CD4-positive, alpha-beta T cell (primary cell): ENCODE data around the gene EDN3. TPM values are rescaled to one million over a fixed set of nuclear protein-coding genes. Genes with fewer than 3 reads are reported as not detected.

Experiments used
- ATAC-seq: fragments of 200-7000 bp; cut with Tn5 transposase; one replicate; pipeline ENCODE4 v1.10.0; 2022; ENCODE audit warnings: mild to moderate bottlenecking; ENCODE audit not compliant: poor library complexity
- CTCF ChIA-PET: fragments of 350-600 bp; sonication (Branson Sonifier 250); formaldehyde crosslinking; loops from one replicate; lab custom pipeline; 2021; ENCODE audit warnings: antibody characterized with exemption, inconsistent platforms; lab: Charles Lee
- POLR2A ChIA-PET: fragments of 350-600 bp; sonication (Branson Sonifier 250); formaldehyde crosslinking; loops from one replicate; lab custom pipeline; 2021; ENCODE audit warnings: antibody characterized with exemption, inconsistent platforms; lab: Charles Lee
- DNase-seq, 14 experiments: peaks; one replicate each; pipeline ENCODE4 v3.0.0-alpha.2; 2013 to 2020; ENCODE audit warnings: mixed read lengths in 2 of 14
- H3K27ac ChIP-seq, 2 donors: one replicate each; pipeline versions ENCODE4 v1.5.1 to v1.7.0; 2013; ENCODE audit warnings: low read length in 2 of 2, low read depth in 1 of 2, mild to moderate bottlenecking in 1 of 2
- H3K27me3 ChIP-seq, 2 experiments: 1 replicate in 1 of 2; 2 replicates in 1 of 2; pipeline versions ENCODE4 v1.6.1 to v1.7.0; 2013; ENCODE audit warnings: low read length in 2 of 2, control low read depth in 1 of 2, mild to moderate bottlenecking in 1 of 2, moderate library complexity in 1 of 2; ENCODE audit not compliant: insufficient read depth in 2 of 2, control insufficient read depth in 1 of 2
- H3K36me3 ChIP-seq: one replicate; pipeline ENCODE4 v1.6.1; 2013; ENCODE audit warnings: low read length, control low read depth; ENCODE audit not compliant: insufficient read depth
- H3K4me1 ChIP-seq: one replicate; pipeline ENCODE4 v1.6.1; 2013; ENCODE audit warnings: low read length, control low read depth; ENCODE audit not compliant: insufficient read depth
- H3K4me3 ChIP-seq: one replicate; pipeline ENCODE4 v1.5.1; 2013; ENCODE audit warnings: mild to moderate bottlenecking, low read length, moderate library complexity
- H3K9me3 ChIP-seq, 2 experiments: 1 replicate in 1 of 2; 2 replicates in 1 of 2; pipeline versions ENCODE4 v1.6.1 to v1.7.0; 2013; ENCODE audit warnings: low read length in 2 of 2, mild to moderate bottlenecking in 2 of 2, control low read depth in 1 of 2, moderate library complexity in 1 of 2; ENCODE audit not compliant: control insufficient read depth in 1 of 2, insufficient read depth in 1 of 2
- H3K27ac Mint-ChIP-seq: one replicate; pipeline ENCODE4 v1.8.0; 2020; ENCODE audit warnings: mixed read lengths
- H3K27me3 Mint-ChIP-seq: one replicate; pipeline ENCODE4 v1.8.0; 2021; ENCODE audit warnings: mixed read lengths
- H3K36me3 Mint-ChIP-seq: one replicate; pipeline ENCODE4 v1.8.0; 2021; ENCODE audit warnings: low read depth, mixed read lengths
- H3K4me1 Mint-ChIP-seq: one replicate; pipeline ENCODE4 v1.8.0; 2021; ENCODE audit warnings: low read depth, mixed read lengths
- H3K4me3 Mint-ChIP-seq: one replicate; pipeline ENCODE4 v1.8.0; 2020; ENCODE audit warnings: mild to moderate bottlenecking, mixed read lengths
- H3K9me3 Mint-ChIP-seq: one replicate; pipeline ENCODE4 v1.8.0; 2020; ENCODE audit warnings: mixed read lengths
- intact Hi-C, 2 experiments: fragments of 100-400 bp; cut with DNase I in 1 of 2; cut with micrococcal nuclease in 1 of 2; formaldehyde crosslinking; loops; one replicate each; pipeline versions ENCODE4 v1.15.1 to v1.9.0; 2023 to 2025; cut with DNase I, micrococcal nuclease
- total RNA-seq, 174 experiments: library from RNA in 2 of 174; stranded (reverse) in 2 of 174; gene quantifications; one replicate each; pipeline ENCODE4 v1.2.3 and lab custom pipeline; 2021 to 2026
- TF ChIP-seq, protein P1 (sequence below): fragments of 200-600 bp; IDR thresholded peaks from one replicate; pipeline ENCODE4 v1.8.0; 2022; ENCODE audit warnings: antibody characterized with exemption, mild to moderate bottlenecking

Gene EDN3
- total RNA-seq, 2 experiments from 2014 or later: 1.0 to 1.4 TPM

DNA sequence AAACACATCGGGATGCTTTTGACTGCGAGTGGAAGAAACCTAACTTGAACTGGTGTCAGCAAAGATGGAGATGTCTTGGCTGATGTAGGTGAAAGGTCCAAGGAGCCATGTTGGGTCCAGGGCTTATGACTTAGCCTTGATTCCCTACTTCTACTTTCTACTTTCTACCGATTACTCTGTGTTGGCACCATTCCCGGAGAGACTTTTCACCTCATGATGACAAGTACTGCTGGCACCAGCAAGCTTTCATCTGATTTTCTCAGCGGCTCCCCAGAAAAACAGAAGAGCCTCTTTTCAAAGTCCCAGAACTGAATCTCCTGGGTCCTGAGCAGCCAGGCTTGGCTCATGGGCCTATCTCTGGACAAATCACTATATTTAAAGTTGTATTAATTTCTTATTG is 4.9 kb upstream of the EDN3 start:
- Mint-ChIP-seq H3K27me3 (peaks cover 34% of the 10 kb centered on the region), H3K27ac (no peak overlapping the region), H3K4me3 (no peak overlapping the region), H3K36me3 (no peaks in the 10 kb centered on the region), H3K9me3 (no peaks in the 10 kb centered on the region), H3K4me1 (peaks cover 7% of the 10 kb centered on the region)
- POLR2A ChIA-PET: no interaction called here
- no peaks in the 10 kb centered on the region for H3K9me3 ChIP-seq
- intact Hi-C loops: no loop called here
- H3K4me3 ChIP-seq: no peak overlapping the region
- CTCF ChIA-PET: no interaction called here
- peaks cover 23 to 28% of the 10 kb centered on the region in 2 experiments for H3K27me3 ChIP-seq
- no peak for DNase-seq
- H3K27ac ChIP-seq: no peak overlapping the region
- no peaks in the 10 kb centered on the region for H3K36me3 ChIP-seq
- TF ChIP-seq, protein P1, sequence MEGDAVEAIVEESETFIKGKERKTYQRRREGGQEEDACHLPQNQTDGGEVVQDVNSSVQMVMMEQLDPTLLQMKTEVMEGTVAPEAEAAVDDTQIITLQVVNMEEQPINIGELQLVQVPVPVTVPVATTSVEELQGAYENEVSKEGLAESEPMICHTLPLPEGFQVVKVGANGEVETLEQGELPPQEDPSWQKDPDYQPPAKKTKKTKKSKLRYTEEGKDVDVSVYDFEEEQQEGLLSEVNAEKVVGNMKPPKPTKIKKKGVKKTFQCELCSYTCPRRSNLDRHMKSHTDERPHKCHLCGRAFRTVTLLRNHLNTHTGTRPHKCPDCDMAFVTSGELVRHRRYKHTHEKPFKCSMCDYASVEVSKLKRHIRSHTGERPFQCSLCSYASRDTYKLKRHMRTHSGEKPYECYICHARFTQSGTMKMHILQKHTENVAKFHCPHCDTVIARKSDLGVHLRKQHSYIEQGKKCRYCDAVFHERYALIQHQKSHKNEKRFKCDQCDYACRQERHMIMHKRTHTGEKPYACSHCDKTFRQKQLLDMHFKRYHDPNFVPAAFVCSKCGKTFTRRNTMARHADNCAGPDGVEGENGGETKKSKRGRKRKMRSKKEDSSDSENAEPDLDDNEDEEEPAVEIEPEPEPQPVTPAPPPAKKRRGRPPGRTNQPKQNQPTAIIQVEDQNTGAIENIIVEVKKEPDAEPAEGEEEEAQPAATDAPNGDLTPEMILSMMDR: no peak
- no peaks in the 10 kb centered on the region for H3K4me1 ChIP-seq
- no peak for ATAC-seq

DNA sequence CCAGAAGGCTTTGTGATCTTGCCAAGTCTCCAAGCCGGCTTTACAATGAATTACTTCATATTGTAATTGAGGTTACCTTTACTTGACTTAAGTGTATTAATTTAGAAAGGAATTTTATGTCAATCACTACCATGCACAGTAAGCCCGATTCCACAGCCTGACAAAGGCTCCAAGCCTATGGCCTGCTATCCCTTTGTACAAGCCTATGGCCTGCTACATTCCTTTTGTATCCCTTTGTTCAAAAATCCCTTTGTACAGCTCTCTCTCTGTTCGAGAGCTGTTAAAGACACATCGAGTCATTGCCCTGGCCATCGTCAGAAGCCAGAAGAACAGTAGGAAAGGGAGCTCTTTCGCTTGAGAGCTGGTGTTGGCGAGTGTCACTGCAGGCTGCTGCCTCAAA is 2.7 kb upstream of the EDN3 start:
- Histone ChIP-seq H3K27ac (no peak overlapping the region), H3K9me3 (peaks cover 0 to 5% of the 10 kb centered on the region in 2 experiments), H3K4me1 (no peaks in the 10 kb centered on the region), H3K4me3 (no peak overlapping the region), H3K36me3 (no peaks in the 10 kb centered on the region), H3K27me3 (peaks cover 36 to 43% of the 10 kb centered on the region in 2 experiments)
- intact Hi-C loops: no loop called here
- POLR2A ChIA-PET: no interaction called here
- Mint-ChIP-seq H3K36me3 (no peaks in the 10 kb centered on the region), H3K27ac (no peak overlapping the region), H3K27me3 (peaks cover 45% of the 10 kb centered on the region), H3K4me3 (no peak overlapping the region), H3K4me1 (peaks cover 9% of the 10 kb centered on the region), H3K9me3 (no peaks in the 10 kb centered on the region)
- CTCF ChIA-PET: no interaction called here
- ATAC-seq: no peak
- DNase-seq: no peak
- TF ChIP-seq, protein P1: no peak

DNA sequence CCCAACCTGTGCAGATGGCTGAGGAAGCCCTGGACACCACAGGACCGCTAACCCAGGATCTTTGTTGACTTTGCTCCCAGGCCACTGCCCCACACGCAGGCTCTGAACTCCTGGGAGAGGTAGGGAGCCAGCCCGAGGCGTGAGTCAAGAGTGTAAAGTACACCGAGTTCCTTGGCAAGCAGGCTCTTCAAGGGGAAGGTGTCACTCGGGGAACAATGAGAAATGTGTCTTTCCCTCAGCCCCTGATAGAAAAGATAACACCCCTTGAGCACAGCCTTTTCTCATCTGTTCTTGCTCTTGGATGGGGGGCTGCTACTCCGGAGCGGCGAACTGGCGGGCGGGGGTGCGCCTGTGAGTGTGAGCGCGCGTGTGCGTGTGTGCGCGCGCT is 472 bp upstream of the EDN3 start:
- Mint-ChIP-seq H3K4me1 (peaks cover 20% of the 10 kb centered on the region), H3K27ac (no peak overlapping the region), H3K36me3 (no peaks in the 10 kb centered on the region), H3K27me3 (peaks cover 61% of the 10 kb centered on the region), H3K4me3 (no peak overlapping the region), H3K9me3 (no peaks in the 10 kb centered on the region)
- Histone ChIP-seq H3K4me3 (no peak overlapping the region), H3K36me3 (no peaks in the 10 kb centered on the region), H3K27ac (no peak overlapping the region), H3K4me1 (no peaks in the 10 kb centered on the region), H3K9me3 (peaks cover 0 to 5% of the 10 kb centered on the region in 2 experiments), H3K27me3 (peaks cover 34 to 49% of the 10 kb centered on the region in 2 experiments)
- intact Hi-C loops: no loop called here
- POLR2A ChIA-PET: no interaction called here
- CTCF ChIA-PET: no interaction called here
- no peak for DNase-seq
- ATAC-seq: no peak
- TF ChIP-seq, protein P1: no peak
